GM23338 (cell line): ENCODE results near the gene EPB41L4A. TPM values are rescaled to one million over a fixed set of nuclear protein-coding genes. Genes with fewer than 3 reads are reported as not detected.

Experiments
- ATAC-seq: fragments of 200-7000 bp; cut with Tn5 transposase; 3 replicates; pipeline ENCODE4 v1.9.1; 2020
- DNase-seq: peaks from one replicate; pipeline ENCODE4 v3.0.0-alpha.2; 2015; ENCODE audit warnings: low spot score
- H2AFZ ChIP-seq: fragments of 200-600 bp; sonication (generic); 2 replicates; pipeline ENCODE4 v1.8.0; 2016; ENCODE audit warnings: antibody characterized with exemption, mild to moderate bottlenecking, moderate library complexity
- H3F3A ChIP-seq: fragments of 200-600 bp; sonication (generic); replicated peaks from 2 replicates; pipeline ENCODE4 v1.8.0; 2017; ENCODE audit warnings: antibody characterized with exemption, mixed run types, low read depth
- H3K27ac ChIP-seq: fragments of 200-600 bp; sonication (generic); 2 replicates; pipeline ENCODE4 v1.6.1; 2016; ENCODE audit warnings: low read depth
- H3K27me3 ChIP-seq: fragments of 200-600 bp; sonication (generic); 2 replicates; pipeline ENCODE4 v1.8.0; 2016; ENCODE audit warnings: mild to moderate bottlenecking, mixed run types, moderate library complexity; ENCODE audit not compliant: insufficient read depth
- H3K36me3 ChIP-seq: fragments of 200-600 bp; sonication (generic); 2 replicates; pipeline ENCODE4 v1.8.0; 2016; ENCODE audit warnings: mild to moderate bottlenecking; ENCODE audit not compliant: insufficient read depth
- H3K4me1 ChIP-seq: fragments of 200-600 bp; sonication (generic); 2 replicates; pipeline ENCODE4 v1.8.0; 2016; ENCODE audit warnings: mild to moderate bottlenecking, moderate library complexity; ENCODE audit not compliant: insufficient read depth
- H3K4me2 ChIP-seq: fragments of 200-600 bp; sonication (generic); 2 replicates; pipeline ENCODE4 v1.7.1; 2017; ENCODE audit warnings: mixed run types
- H3K4me3 ChIP-seq: fragments of 200-600 bp; sonication (generic); 2 replicates; pipeline ENCODE4 v1.6.1; 2016; ENCODE audit warnings: mixed run types
- H3K79me2 ChIP-seq: fragments of 200-600 bp; sonication (generic); replicated peaks from 2 replicates; pipeline ENCODE4 v1.8.0; 2017; ENCODE audit warnings: mild to moderate bottlenecking; ENCODE audit not compliant: insufficient read depth
- H3K9me2 ChIP-seq: fragments of 200-600 bp; sonication (generic); 2 replicates; pipeline ENCODE4 v1.8.0; 2017; ENCODE audit not compliant: insufficient read depth
- H4K20me1 ChIP-seq: fragments of 200-600 bp; sonication (generic); replicated peaks from 2 replicates; pipeline ENCODE4 v1.8.0; 2017; ENCODE audit warnings: mild to moderate bottlenecking; ENCODE audit not compliant: insufficient read depth
- H3K27ac Mint-ChIP-seq: 2 replicates; pipeline ENCODE4 v1.8.0; 2020; ENCODE audit warnings: inconsistent platforms, mild to moderate bottlenecking, moderate library complexity, mixed read lengths
- H3K27me3 Mint-ChIP-seq: 3 replicates; pipeline ENCODE4 v1.8.0; 2022; ENCODE audit warnings: low read depth, mild to moderate bottlenecking, moderate library complexity, mixed read lengths, inconsistent platforms; ENCODE audit not compliant: insufficient read depth, poor library complexity
- H3K36me3 Mint-ChIP-seq: 3 replicates; pipeline ENCODE4 v1.8.0; 2021; ENCODE audit warnings: low read depth, mild to moderate bottlenecking, inconsistent platforms, moderate library complexity, mixed read lengths
- H3K4me1 Mint-ChIP-seq: 3 replicates; pipeline ENCODE4 v1.8.0; 2020; ENCODE audit warnings: mild to moderate bottlenecking, inconsistent platforms, mixed read lengths
- H3K4me3 Mint-ChIP-seq: 3 replicates; pipeline ENCODE4 v1.8.0; 2021; ENCODE audit warnings: moderate library complexity, mild to moderate bottlenecking, inconsistent platforms, mixed read lengths
- H3K9me3 Mint-ChIP-seq: 3 replicates; pipeline ENCODE4 v1.8.0; 2020; ENCODE audit warnings: moderate library complexity, mild to moderate bottlenecking, inconsistent platforms, mixed read lengths
- EZH2 ChIP-seq: fragments of 200-600 bp; sonication (generic); IDR thresholded peaks from one replicate; pipeline ENCODE4 v1.8.0; 2017; ENCODE audit warnings: antibody characterized with exemption, mild to moderate bottlenecking, low read depth; ENCODE audit not compliant: unreplicated experiment
- ZNF331 ChIP-seq: fragments of 250-450 bp; sonication (Bioruptor Pico); IDR thresholded peaks from 2 replicates; pipeline ENCODE4 v1.5.0; 2020; ENCODE audit warnings: low read depth, mild to moderate bottlenecking, moderate library complexity
- polyA plus RNA-seq: library from polyadenylated mRNA; unstranded; fragments of >200 nt; fragmentation: Nextera tagmentation; extraction: Ambion mirVana; gene quantifications from 2 replicates; pipeline ENCODE4 v1.2.1, GENCODE V29; 2016
- total RNA-seq: library from RNA; depleted of rRNA; stranded (reverse); fragments of >200 nt; shearing (Covaris generic); gene quantifications from 2 replicates; pipeline ENCODE4 v1.2.3, GENCODE V29; 2014
- TF ChIP-seq, protein P1 (sequence below): fragments of 250-450 bp; sonication (Bioruptor Pico); IDR thresholded peaks from 2 replicates; pipeline ENCODE4 v1.5.0; 2020; ENCODE audit warnings: mild to moderate bottlenecking, moderate library complexity
- TF ChIP-seq, protein P2 (sequence below): IDR thresholded peaks from one replicate; pipeline ENCODE4 v1.6.1; 2018; ENCODE audit warnings: antibody characterized with exemption; ENCODE audit not compliant: unreplicated experiment

Gene EPB41L4A
- total and polyA plus RNA-seq, 2 experiments from 2014 or later, result 5.7 to 6.0 TPM

DNA sequence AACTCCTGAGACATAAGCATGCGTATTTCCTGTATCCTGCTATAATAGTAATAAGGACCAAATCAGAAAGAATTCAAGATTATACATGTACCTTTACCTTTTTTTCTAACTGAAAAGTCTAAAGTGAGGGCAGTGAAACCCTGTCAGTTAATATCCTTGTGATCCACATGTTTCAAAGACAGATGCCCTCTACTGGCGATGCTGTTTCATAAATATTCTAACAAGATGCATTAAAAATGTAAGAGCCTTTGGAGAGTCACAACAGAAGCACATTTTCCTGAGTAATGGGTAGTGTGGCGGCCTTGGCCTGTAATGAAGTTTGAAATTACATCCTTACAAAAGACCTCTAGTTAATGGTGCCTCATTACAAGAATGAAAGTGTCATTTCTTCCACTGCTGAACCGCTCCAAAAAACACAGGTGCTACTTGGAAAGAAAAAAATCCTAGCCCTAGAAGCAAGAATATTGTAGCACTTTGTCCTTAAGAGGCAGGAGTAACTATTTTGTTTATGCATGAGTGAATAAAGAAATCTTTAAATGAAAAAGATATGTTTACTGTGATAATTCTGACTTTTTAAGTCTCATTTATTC lies 232.6 kb downstream of the EPB41L4A start (continued):
- TF ChIP-seq, protein P1, sequence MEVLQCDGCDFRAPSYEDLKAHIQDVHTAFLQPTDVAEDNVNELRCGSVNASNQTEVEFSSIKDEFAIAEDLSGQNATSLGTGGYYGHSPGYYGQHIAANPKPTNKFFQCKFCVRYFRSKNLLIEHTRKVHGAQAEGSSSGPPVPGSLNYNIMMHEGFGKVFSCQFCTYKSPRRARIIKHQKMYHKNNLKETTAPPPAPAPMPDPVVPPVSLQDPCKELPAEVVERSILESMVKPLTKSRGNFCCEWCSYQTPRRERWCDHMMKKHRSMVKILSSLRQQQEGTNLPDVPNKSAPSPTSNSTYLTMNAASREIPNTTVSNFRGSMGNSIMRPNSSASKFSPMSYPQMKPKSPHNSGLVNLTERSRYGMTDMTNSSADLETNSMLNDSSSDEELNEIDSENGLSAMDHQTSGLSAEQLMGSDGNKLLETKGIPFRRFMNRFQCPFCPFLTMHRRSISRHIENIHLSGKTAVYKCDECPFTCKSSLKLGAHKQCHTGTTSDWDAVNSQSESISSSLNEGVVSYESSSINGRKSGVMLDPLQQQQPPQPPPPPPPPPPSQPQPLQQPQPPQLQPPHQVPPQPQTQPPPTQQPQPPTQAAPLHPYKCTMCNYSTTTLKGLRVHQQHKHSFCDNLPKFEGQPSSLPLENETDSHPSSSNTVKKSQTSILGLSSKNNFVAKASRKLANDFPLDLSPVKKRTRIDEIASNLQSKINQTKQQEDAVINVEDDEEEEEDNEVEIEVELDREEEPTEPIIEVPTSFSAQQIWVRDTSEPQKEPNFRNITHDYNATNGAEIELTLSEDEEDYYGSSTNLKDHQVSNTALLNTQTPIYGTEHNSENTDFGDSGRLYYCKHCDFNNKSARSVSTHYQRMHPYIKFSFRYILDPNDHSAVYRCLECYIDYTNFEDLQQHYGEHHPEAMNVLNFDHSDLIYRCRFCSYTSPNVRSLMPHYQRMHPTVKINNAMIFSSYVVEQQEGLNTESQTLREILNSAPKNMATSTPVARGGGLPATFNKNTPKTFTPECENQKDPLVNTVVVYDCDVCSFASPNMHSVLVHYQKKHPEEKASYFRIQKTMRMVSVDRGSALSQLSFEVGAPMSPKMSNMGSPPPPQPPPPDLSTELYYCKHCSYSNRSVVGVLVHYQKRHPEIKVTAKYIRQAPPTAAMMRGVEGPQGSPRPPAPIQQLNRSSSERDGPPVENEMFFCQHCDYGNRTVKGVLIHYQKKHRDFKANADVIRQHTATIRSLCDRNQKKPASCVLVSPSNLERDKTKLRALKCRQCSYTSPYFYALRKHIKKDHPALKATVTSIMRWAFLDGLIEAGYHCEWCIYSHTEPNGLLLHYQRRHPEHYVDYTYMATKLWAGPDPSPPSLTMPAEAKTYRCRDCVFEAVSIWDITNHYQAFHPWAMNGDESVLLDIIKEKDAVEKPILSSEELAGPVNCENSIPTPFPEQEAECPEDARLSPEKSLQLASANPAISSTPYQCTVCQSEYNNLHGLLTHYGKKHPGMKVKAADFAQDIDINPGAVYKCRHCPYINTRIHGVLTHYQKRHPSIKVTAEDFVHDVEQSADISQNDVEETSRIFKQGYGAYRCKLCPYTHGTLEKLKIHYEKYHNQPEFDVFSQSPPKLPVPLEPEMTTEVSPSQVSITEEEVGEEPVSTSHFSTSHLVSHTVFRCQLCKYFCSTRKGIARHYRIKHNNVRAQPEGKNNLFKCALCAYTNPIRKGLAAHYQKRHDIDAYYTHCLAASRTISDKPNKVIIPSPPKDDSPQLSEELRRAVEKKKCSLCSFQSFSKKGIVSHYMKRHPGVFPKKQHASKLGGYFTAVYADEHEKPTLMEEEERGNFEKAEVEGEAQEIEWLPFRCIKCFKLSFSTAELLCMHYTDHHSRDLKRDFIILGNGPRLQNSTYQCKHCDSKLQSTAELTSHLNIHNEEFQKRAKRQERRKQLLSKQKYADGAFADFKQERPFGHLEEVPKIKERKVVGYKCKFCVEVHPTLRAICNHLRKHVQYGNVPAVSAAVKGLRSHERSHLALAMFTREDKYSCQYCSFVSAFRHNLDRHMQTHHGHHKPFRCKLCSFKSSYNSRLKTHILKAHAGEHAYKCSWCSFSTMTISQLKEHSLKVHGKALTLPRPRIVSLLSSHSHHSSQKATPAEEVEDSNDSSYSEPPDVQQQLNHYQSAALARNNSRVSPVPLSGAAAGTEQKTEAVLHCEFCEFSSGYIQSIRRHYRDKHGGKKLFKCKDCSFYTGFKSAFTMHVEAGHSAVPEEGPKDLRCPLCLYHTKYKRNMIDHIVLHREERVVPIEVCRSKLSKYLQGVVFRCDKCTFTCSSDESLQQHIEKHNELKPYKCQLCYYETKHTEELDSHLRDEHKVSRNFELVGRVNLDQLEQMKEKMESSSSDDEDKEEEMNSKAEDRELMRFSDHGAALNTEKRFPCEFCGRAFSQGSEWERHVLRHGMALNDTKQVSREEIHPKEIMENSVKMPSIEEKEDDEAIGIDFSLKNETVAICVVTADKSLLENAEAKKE (CRISPR knock-in tag), result no peak

DNA sequence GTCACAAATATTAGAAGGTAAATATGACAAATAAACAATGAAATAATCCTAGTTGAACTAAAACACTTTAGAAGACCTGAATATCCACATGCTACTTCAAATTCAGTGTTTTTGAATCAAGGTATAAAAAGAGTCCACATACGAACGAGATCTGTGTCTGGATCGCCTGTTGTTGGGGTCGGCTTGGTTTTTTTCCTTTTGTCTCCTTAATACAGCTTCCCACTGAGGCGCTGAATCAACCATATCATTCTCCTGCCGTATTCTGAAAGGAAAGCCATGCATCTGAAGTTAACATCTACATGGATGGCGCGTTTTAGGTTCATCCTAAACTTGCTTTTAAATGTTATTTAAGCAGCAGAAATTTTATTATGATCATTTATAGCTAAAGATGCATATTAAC lies 235.2 kb downstream of the EPB41L4A start:
- Mint-ChIP-seq H3K9me3 (no peaks in the 10 kb centered on the region), H3K36me3 (no peaks in the 10 kb centered on the region), H3K4me1 (peaks cover 14% of the 10 kb centered on the region), H3K27me3 (peaks cover 5% of the 10 kb centered on the region), H3K4me3 (no peak overlapping the region), H3K27ac (no peak overlapping the region)
- Histone ChIP-seq H3K79me2 (no peaks in the 10 kb centered on the region), H3K4me1 (peaks cover 4% of the 10 kb centered on the region; the same call in 1 of the 2 replicates), H2AFZ (no peak overlapping the region), H3K27me3 (no peaks in the 10 kb centered on the region), H3K36me3 (no peaks in the 10 kb centered on the region), H4K20me1 (no peaks in the 10 kb centered on the region), H3K4me3 (no peak overlapping the region), H3K9me2 (no peaks in the 10 kb centered on the region), H3K27ac (no peak overlapping the region), H3F3A (no peaks in the 10 kb centered on the region), H3K4me2 (no peak overlapping the region)
- ATAC-seq, result no peak
- no peak for DNase-seq
- TF ChIP-seq, protein P2, sequence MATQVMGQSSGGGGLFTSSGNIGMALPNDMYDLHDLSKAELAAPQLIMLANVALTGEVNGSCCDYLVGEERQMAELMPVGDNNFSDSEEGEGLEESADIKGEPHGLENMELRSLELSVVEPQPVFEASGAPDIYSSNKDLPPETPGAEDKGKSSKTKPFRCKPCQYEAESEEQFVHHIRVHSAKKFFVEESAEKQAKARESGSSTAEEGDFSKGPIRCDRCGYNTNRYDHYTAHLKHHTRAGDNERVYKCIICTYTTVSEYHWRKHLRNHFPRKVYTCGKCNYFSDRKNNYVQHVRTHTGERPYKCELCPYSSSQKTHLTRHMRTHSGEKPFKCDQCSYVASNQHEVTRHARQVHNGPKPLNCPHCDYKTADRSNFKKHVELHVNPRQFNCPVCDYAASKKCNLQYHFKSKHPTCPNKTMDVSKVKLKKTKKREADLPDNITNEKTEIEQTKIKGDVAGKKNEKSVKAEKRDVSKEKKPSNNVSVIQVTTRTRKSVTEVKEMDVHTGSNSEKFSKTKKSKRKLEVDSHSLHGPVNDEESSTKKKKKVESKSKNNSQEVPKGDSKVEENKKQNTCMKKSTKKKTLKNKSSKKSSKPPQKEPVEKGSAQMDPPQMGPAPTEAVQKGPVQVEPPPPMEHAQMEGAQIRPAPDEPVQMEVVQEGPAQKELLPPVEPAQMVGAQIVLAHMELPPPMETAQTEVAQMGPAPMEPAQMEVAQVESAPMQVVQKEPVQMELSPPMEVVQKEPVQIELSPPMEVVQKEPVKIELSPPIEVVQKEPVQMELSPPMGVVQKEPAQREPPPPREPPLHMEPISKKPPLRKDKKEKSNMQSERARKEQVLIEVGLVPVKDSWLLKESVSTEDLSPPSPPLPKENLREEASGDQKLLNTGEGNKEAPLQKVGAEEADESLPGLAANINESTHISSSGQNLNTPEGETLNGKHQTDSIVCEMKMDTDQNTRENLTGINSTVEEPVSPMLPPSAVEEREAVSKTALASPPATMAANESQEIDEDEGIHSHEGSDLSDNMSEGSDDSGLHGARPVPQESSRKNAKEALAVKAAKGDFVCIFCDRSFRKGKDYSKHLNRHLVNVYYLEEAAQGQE, result no peak
- no peak for TF ChIP-seq EZH2
- TF ChIP-seq, protein P1 (CRISPR knock-in tag), result no peak
- no peak for TF ChIP-seq ZNF331
